NCI-H510A treated with DMSO at 0.1 percent for 48 hours (cell line): Measurements from ENCODE around the gene ZBTB16.

ENCODE experiments used
- DNase-seq: peaks from one replicate; lab custom pipeline; 2025; lab: John Stamatoyannopoulos, UW

ZBTB16 gene

DNA sequence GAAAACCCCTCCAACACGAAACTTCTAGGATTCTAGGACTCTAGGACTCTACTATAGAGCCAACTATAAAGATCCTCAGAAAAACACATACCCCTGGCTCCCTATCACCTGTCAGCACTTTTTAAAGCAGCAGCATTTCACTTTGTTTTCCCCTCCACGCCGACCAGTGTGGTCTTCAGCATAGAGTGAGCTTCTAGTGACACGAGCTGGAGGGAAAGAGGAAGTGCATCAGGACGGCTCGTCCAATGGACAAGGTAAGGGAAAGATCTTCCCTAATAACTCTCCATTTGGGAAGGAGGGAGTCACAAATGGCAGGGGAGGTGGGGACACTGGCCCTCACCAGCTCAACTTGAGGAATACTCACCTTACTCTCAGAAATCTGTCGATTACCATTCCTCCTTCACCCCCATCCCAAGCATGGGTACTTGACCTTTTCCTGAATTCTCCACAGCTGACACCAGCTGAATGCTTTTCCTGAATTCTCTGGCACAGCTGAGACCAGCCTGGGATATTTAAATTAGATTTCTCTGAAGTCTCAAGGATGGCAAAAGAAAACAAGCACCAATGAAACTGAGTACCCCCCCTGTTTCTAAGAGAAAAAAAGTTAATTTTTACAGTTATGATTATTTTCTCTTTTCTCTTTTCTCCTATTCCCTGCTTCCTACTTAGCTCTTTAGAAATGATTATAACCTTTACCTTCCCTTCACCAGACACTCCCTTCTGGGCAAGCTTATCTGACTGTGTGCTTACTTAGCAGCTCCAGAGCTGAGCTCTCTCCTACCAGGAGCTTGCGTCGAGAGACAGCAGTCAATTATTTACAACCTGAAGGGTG, 203.4 kb downstream of the ZBTB16 start:
- DNase-seq: peak; percentile 46

DNA sequence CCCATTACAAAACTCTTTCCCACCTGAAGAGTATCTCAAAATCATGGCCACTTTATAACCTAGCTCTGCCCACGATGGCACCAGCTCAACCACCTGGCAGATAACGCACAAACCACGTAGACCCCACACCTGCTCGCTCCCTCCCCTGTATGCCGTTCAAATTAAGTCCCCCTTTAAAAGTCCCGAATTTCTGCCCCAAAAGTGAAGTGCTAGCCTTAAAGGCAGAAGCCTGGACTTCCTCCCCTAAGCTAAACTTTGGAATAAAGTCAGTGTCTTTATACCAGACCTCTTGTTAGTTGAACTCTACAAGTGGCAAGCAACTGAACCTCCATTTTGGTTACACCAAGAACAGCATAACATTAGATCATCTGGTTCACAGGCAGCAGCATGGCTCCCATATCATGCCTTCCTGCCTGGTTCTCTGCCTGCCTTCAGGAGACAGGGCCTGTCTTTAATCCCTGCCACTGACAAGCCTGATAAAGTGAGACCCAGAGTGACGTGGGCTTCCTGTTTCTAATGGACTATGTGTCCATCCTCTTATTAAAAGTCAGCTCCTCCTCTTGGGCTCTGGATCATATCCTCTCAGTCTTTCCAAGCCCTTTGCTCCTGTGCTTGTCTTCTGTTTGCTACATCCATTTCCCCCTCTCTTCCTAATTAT, 204.1 kb downstream of the ZBTB16 start:
- no peak for DNase-seq

DNA sequence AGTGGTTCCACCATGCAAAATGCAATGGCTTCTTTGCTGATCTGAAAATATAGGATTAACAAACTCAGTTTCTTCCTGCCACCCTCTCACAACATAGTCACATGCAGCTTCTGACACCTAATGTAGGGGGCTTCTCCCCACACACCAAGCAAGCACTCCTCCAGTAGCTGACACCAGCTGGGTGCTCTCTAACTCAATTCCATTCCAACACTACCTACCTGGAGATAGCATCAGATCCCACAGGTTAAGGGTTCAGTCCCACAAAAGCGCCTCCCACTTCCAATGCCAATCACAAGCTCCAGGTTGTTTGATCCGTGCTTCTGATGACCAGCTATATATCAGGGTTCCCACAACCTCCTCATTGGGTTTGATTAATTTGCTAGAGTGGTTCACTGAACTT, 204.9 kb downstream of the ZBTB16 start:
- DNase-seq: no peak

DNA sequence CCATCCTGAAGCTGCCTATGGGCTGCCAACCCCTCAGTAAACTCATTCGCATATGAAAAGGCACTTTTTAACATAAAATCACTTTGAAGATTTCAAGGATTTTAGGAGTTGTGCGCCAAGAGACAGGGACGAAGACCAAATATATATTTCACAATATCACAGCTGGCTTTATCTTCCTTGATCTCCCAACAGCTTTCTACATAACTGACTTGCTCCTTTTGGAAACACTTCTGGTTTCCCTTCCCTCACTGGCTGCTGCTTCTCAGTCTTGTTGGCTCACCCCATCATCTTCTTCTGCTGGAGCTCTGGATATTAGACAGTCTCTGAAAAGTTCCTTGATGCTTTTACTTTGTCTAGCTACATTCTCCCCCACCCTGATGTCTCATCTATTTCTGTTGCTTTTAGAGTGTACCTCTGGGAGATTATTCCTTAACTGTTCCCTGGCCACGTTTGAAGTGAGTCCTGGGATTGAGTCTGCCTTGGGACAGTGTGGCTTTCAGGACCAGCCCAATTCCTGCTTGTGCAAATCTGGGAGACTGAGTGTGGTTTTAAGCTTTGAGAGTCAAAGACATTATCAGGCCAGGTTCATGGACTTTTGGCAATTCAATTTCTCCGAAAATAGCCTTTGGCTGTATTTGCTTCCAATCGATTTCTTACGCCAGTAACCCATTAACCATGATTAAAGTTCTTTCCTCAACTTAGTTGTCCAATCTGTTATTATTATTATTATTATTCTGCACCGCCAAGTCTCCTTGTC, 205.8 kb downstream of the ZBTB16 start:
- no peak for DNase-seq

DNA sequence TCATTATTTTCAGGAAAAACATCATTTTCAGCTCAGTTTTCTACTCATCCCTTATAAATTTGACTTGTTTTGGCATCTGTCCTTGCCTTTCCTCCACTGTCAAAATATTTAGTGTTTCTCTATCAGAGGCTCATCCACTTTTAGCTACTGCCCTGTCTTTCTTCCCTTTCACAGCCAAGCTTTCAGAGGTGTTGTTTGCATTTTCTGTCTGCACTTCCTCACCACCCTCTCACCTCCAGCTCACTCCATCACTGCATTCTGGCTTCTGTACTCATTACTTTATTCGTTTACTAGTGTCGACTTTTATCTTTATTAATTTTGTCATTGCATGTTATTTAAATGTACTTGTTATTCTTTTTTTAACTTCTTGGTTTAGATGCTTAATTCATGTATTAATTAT, 210.0 kb downstream of the ZBTB16 start:
- DNase-seq: no peak

DNA sequence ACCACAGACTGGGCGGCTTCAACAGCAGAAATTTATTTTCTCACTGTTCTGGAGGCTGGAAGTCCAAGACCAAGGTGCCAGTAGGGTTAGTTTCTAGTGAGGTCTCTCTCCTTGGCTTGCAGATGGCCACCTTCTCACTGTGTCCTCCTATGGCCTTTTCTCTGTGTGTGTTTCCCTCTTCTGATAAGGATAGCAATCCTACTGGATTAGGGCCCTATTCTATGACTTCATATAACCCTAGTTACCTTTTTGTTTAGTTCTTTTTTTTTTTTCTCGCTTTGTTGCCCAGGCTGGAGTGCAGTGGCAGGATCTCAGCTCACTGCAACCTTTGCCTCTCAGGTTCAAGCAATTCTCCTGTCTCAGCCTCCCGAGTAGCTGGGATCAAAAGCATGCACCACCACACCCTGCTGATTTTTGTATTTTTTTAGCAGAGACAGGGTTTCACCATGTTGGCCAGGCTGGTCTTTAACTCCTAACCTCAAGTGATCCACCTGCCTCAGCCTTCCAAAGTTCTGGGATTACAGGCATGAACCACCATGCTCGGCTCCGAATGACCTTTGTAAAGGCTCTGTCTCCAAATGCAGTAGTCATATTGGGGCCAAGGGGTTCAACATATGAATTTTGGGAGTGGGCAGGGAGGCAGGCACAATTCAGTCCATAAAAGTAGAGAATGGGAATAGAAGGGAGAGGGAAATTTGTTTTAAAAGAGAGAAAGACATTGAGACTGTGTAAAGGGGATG, 211.2 kb downstream of the ZBTB16 start:
- no peak for DNase-seq

DNA sequence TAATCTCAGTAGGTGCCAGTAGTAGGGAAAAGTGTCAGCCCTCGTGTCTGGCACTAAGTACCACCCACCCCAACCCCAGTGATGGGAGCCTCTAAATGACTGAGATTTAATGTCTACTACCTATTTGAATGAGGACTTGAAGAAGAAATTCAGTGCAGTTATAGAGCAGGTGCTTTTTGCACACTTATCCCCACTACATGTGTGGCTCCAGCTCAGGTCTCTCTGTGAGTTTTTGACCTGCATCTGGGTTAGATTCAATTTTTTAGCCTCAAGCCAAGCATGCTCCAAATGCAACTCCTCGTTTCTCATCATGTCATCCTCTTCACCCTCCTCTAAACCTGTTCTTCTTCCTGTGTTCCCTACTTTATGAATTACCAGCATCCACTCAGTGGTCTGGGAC, 211.8 kb downstream of the ZBTB16 start:
- DNase-seq: no peak

DNA sequence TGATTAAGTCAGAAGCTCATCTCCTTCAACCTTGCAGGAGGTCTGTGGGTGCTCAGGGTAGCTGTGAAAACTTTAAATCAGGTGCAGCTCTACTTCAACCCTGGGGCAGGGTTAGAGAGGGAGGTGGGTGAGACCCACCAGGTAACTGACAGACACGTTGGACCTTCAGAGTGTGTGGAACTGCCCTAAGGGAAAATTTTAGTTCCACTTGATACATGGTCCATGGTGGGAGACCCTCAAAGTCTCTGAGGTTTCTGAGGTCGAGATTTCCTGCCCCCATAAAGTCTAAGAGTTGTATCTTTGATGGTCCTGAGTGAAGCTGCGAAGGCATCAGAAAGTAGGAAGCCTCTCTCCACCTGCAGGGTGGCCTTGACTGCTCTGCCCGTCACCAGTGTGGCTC, 212.8 kb downstream of the ZBTB16 start:
- DNase-seq: no peak

DNA sequence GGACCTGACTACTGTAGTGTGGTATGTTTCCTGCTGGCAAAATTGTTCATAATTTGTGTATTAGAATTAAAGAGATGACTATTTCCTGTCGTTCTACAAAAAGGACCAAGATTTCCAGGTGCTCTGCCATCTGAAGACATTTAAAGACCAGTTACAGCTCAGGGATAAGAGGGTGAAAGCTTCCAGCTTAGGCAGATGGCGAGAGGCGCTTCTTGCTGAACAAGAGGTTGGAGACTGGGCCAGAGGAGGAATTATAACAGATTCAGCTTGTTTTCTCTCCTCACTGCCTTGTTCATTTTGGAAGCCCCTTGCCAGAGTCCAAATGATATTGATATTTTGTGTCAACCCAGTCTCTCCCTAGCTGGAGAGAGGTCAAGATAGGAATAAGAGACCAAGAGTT, 213.6 kb downstream of the ZBTB16 start:
- no peak for DNase-seq

DNA sequence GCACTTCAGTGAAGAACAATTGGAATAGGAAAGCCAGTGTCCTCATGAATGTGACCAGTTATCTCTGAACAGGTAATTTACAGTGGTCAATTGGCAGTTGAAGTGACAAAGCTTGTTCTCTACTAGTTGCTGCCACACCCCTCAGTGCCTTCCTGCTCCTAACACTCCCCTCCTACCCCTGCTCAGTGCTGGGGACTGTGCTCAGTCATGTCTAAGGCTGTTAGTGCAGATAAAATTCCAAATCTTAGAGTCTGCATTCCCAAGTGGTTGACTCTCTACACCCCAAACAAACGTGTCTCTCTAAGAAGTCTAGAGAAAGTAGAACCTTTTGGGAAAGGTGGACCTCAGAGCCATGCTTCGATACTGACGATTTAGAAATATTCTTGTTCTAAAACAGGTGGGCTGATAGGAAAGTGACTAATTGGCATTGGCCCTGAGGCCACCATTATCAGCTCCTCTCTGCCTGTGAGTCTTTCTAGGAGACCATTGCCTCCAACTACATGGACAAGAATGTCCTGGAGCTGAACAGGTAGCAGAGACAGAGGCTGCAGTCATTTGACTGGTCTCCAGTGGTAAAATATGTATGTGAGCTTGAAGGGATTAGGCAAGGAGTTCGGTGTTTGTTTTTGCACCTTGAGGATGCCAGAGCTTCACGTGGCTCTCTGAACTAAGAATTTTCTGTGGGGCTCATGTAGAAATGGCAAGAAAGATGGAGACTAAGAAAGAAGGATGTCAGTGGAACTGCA, 214.6 kb downstream of the ZBTB16 start:
- no peak for DNase-seq

DNA sequence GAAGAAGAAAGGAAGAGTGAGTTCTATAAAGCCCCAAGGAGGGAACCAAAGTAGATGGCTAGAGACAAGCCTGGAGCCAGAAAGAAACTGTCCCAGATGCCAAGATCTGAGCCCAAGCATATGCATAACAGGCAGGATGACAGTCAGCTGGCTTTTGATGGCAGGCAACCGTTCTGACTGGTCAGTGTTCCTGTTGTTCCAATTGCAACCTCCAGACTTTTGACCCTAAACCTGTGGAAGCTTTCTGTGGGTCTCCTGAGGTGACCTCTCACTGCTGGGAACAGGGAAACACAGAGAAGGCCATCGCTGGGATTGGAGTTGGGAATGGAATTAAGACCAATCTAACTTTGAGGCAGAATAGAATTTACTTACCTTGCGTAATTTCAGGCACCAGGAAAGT, 215.1 kb downstream of the ZBTB16 start:
- no peak for DNase-seq

DNA sequence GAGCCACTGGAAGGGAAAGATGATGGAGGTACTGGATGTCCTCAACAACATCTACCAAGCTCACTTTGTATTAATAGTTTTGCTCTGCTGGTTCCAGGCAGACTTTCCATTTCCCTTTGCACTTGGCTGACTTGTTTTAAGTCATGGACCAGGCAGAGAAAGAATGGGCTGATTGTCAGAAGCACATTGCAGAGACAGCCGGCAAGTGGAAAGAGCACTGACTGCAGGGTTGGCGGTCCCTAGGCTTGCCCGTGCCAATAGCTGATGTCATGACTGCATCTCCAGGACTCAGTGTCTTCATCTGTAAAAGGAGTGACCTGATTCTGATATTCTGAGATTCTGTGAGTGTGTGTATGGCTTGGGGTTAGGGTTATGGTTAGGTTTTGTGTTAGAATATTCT, 215.8 kb downstream of the ZBTB16 start:
- no peak for DNase-seq

DNA sequence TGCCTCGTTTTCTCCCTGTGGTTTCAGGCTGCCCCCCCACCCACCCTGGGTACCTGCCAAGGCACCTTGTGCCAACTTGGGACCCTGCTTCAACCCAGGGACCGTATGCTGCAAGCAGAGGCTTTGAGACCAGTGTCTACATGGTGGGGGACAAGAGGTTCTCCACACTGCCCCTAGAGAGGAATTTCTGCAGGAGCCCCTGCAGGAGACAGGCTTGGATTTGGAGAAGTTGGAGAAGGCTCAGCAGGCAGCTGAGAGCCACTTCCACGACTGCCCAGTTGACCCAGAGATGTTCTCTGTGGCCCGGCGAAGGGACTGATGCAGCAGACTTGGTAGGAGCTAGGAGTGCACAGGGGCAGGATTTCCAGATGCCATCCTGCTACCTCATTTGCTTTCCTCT, 216.6 kb downstream of the ZBTB16 start:
- no peak for DNase-seq

DNA sequence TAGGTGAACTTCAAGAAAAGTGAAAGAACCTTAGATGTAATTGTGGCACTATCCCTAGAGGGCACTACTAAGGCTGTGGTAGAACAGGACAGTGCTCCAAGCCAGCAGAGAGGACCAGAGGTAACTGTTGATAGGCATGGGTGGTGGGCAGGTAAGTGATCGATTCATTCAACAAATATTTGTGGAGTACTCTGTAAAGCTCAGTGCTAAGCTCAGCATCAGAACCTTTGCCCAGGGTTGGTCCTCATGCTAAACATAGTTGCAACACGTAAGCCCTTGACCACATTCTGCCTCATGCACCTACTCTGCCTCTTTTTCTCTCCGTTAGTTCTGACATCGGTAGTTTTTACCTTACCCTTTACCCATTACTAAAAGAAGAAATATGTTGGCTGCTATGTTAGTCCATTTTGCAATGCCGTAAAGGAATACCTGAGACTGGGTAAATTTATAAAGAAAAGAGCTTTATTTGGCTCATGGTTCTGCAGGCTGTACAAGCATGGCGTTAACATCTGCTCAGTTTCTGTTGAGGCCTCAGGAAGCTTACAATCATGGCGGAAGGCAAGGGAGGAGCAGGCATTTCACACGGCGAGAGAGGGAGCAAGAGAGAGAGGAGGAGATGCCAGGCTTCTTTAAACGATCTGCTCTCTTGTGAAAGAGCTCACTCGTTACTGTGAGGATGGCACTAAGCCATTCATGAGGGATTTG, 218.3 kb downstream of the ZBTB16 start:
- DNase-seq: no peak

DNA sequence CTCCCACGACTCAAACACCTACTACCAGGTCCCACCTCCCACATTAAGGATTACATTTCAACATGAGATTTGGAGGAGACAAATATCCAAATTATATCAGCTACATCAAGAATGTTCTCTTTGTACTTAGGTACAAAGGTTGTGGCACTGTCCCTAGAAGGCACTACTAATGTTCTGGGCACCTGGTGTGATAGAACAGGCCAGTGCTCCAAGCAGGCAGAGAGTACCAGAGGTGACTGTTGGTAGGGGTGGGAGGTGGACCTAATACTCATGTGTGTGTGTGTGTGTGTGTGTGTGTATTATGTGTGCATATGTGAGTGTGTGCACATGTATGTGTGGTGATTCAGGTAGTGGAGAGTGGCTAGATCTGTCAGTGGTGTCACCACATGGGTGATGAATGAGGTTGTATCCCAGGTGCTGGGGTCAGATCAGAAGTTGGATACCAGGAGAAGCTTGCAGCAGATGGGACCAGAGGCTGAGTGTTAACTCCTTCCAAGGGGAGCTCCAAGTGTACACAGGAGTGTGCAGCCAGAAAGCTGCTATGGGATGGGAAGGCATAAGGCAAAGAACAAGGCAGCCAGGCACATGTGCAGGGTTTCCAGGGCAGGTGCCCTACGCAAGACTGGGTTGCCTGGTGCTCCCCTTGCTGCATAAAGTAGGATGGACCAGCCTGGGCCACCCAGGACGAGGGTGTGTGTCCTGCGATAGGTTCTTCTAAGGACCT, 219.0 kb downstream of the ZBTB16 start:
- DNase-seq: no peak

DNA sequence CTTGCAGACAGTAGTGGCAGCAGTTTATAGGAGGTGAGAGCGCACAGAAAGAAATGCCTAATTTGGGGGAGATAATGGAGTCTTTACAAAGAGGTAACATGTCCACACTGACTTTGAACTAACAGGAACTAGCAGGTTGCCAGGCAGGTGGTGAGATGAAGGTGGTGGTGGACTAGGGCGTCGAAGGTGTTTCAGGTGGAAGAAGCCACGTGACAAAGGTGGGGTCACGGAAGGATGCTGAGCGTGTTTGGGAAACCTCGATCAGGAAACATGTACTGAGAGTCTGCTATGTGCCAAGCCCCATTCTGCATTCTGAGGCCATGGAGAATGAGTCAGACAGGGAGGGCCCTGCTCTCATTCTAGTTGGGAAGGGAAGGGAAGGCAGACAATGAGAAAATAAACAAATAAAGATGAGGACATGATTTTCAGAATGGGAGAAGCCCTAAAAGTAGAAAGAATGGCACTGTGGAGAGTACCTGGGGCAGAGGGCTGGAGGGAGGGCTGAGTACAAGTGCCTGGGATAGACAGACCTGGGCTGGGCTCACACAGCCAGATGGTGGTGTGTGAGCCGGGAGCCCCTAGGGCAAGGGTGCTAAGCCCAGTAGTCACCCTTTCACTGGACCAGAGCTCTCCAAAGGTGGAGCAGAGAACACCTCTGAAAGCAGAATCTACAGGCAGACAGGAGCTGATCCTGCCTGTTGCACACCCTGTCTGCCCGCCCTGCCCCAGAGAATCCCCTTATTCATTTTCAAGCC, 220.5 kb downstream of the ZBTB16 start:
- DNase-seq: no peak

DNA sequence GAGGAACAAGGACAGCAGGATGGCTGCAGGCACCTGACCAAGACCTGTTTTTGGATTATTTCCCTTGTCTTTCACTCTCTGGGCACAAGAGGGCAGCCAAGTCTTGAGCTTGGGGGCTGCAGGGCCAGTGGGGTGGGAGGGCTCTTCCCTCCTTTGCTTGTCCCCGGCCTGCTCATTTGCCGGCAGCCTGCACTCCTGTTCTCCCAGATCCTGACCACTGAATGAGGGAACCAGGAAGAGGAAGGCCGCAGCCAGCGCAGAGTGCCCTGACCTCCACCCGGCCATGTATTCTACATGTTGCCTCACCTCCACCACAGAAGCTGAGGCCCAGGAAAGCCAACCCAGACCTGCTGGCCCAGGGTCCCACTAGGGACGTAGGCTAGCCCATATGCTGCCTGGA, 221.2 kb downstream of the ZBTB16 start:
- peak; percentile 64 for DNase-seq

DNA sequence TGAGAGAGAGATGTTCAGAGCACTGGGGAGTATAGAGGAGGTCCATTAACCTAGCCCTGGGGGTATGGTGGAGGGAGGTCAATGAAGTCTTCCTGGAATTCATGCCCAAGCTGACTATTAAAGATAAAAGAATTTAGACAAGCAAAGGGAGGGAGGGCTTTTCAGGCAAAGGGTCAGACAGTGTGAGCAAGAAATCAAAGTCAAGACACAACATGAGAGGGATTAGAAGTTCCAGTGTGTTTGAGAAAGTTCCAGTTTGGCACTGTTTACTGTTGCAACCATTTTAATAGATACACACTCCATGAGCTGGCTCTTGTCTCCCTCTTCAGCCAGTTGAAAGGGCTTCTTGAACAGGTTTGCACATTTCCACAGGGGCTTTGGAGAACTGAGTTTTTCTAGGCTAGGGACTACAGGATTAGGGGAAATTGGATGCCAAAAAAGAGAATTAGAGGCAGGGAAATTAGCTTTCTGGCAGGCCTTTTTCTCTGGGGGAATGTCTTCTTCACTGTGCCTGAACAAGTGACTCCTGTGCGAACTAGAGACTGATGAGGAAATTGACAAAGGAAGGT, 222.0 kb downstream of the ZBTB16 start:
- DNase-seq: no peak

DNA sequence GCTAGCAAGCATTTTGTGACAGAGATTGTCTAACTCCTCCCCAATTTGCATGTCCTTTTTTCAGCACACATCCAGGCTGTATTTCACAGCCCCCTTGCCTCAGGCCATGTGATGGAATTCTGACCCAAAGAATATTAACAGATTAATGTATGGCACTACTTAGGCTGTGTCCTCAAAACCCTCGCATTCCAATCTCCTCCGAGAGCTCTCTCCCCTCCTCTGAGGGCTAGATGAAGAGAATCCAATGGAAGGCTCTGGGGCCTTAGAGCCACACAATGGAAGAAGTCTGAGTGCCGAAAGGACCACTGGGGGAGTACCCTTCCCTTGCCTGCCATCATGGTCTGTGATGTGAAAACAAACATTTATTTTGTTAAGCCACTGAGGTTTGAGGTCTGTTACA, 223.0 kb downstream of the ZBTB16 start:
- no peak for DNase-seq
